NB4 (cell line): ENCODE data around the gene FAM120B.

Experiments used
- DNase-seq: peaks from one replicate; pipeline ENCODE4 v3.0.0; 2010; ENCODE audit warnings: low read depth
- H3K4me3 ChIP-seq: one replicate; pipeline ENCODE4 v1.5.1; 2011; ENCODE audit warnings: mild to moderate bottlenecking, low read depth, low read length, moderate library complexity
- MAX ChIP-seq: IDR thresholded peaks from 2 replicates; pipeline ENCODE4 v1.6.1; 2011; ENCODE audit warnings: low read depth, low read length
- MYC ChIP-seq: IDR thresholded peaks from 2 replicates; pipeline ENCODE4 v1.6.1; 2011; ENCODE audit warnings: low read depth, low read length
- POLR2A ChIP-seq: IDR thresholded peaks from 2 replicates; pipeline ENCODE4 v1.6.1; 2011; ENCODE audit warnings: mild to moderate bottlenecking; ENCODE audit not compliant: insufficient read length; ENCODE audit errors: extremely low read depth
- TF ChIP-seq, protein P1 (sequence below): IDR thresholded peaks from one replicate; pipeline ENCODE4 v1.5.1; 2012; ENCODE audit warnings: low read depth, low read length

Gene FAM120B

GRCh38 chr6:170456334-170456733 is 149.8 kb downstream of the FAM120B start:
- no peak overlapping the region for H3K4me3 ChIP-seq
- no peak for DNase-seq
- TF ChIP-seq, protein P1, sequence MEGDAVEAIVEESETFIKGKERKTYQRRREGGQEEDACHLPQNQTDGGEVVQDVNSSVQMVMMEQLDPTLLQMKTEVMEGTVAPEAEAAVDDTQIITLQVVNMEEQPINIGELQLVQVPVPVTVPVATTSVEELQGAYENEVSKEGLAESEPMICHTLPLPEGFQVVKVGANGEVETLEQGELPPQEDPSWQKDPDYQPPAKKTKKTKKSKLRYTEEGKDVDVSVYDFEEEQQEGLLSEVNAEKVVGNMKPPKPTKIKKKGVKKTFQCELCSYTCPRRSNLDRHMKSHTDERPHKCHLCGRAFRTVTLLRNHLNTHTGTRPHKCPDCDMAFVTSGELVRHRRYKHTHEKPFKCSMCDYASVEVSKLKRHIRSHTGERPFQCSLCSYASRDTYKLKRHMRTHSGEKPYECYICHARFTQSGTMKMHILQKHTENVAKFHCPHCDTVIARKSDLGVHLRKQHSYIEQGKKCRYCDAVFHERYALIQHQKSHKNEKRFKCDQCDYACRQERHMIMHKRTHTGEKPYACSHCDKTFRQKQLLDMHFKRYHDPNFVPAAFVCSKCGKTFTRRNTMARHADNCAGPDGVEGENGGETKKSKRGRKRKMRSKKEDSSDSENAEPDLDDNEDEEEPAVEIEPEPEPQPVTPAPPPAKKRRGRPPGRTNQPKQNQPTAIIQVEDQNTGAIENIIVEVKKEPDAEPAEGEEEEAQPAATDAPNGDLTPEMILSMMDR: no peak
- TF ChIP-seq POLR2A (no peak), MYC (no peak), MAX (no peak)
